Aorta (tissue), 5 donors: ENCODE measurements around the gene OVCA2. TPM values are rescaled to one million over a fixed set of nuclear protein-coding genes. Genes with fewer than 3 reads are reported as not detected.
A peak's percentile ranks its signal among the peaks of the same experiment; 100 is the strongest.

ENCODE experiments used
- ATAC-seq: fragments of 200-7000 bp; cut with Tn5 transposase; one replicate; pipeline ENCODE4 v1.9.1; 2022; ENCODE audit warnings: moderate library complexity; ENCODE audit not compliant: low FRiP score
- DNase-seq, 2 donors: peaks; one replicate each; pipeline ENCODE4 v3.0.0-alpha.2; 2020
- H3K27ac ChIP-seq, 2 donors: one replicate each; pipeline ENCODE4 v1.5.1; 2013; ENCODE audit warnings: low read length in 2 of 2, mild to moderate bottlenecking in 2 of 2, moderate library complexity in 2 of 2, control low read depth in 1 of 2, inconsistent platforms in 1 of 2, low read depth in 1 of 2
- H3K27me3 ChIP-seq, 2 donors: one replicate each; pipeline ENCODE4 v1.6.1; 2013; ENCODE audit warnings: control low read depth in 1 of 2, low read length in 1 of 2, mild to moderate bottlenecking in 1 of 2, moderate library complexity in 1 of 2; ENCODE audit not compliant: insufficient read depth in 2 of 2, control insufficient read depth in 1 of 2
- H3K36me3 ChIP-seq, 2 donors: one replicate each; pipeline ENCODE4 v1.6.1; 2013; ENCODE audit warnings: control low read depth in 1 of 2, low read length in 1 of 2, mild to moderate bottlenecking in 1 of 2; ENCODE audit not compliant: insufficient read depth in 2 of 2, control insufficient read depth in 1 of 2
- H3K4me1 ChIP-seq, 2 donors: one replicate each; pipeline ENCODE4 v1.6.1; 2013; ENCODE audit warnings: low read length in 2 of 2, control low read depth in 1 of 2, mild to moderate bottlenecking in 1 of 2, moderate library complexity in 1 of 2; ENCODE audit not compliant: insufficient read depth in 2 of 2, control insufficient read depth in 1 of 2
- H3K4me3 ChIP-seq, 2 donors: one replicate each; pipeline ENCODE4 v1.5.1; 2013; ENCODE audit warnings: low read length in 2 of 2, control low read depth in 1 of 2, mild to moderate bottlenecking in 1 of 2
- H3K9me3 ChIP-seq: one replicate; pipeline ENCODE4 v1.6.1; 2013; ENCODE audit warnings: mild to moderate bottlenecking, low read length; ENCODE audit not compliant: control insufficient read depth
- WGBS, 2 donors: extraction: QIAGEN DNeasy Blood & Tissue Kit; methylation state at CpG; one replicate each; pipeline ENCODE4 v1.1.7; 2013; 5-methylcytosine and 5-hydroxymethylcytosine counted together
- intact Hi-C, 2 donors: fragments of 100-400 bp; cut with DNase I; formaldehyde crosslinking; loops; one replicate each; pipeline versions ENCODE4 v1.14.2 to v1.15.0; 2022
- polyA plus RNA-seq, 2 donors: library from polyadenylated mRNA; stranded (reverse); fragments of 200-250 nt; gene quantifications; one replicate each; pipeline ENCODE4 v1.2.3, GENCODE V29; 2013
- total RNA-seq, 2 donors: library from RNA; stranded (reverse); fragmentation: NEBNext Ultra II Directional; extraction: Animal tissue kit (Norgen Biotek cat#: 25700); gene quantifications; one replicate each; pipeline ENCODE4 v1.2.1, GENCODE V29; 2021
- donor health status: healthy with polysubstance abuse.
- donor health status: Bipolar disorder and iron deficiency.
- donor health status: DM: no; HTN: no; CAD: no.
- donor health status: DM: no; HTN: no; CAD: no.
- donor health status: DM: yes; HTN: yes; CAD: no.

The OVCA2 gene
- total and polyA plus RNA-seq, 4 donors = 14.2 to 54.0 (median 20.0) TPM

DNA sequence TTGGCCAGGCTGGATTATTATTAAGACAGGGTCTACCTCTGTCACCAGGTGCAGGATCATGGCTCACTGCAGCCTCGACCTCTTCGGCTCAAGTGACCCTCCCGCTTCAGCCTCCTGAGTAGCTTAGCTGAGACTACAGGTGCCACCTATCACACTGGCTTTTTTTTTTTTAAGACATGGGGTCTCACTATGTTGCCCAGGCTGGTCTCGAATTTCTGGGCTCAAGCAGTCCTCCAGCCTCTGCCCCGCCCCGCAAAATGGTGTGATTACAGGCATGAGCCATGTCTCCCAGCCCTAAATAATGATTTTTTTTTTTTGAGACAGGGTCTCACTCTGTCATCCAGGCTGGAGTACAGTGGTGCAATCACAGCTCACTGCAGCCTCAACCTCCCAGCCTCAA is 5.8 kb downstream of the OVCA2 start:
- ATAC-seq (no peak), DNase-seq (no peak)
- intact Hi-C loops = loop anchor here in 1 of 2 donors (10.0 kb wide), 1 partner anchor 323 kb away; the partner anchor contains the start of gene WDR81
- Histone ChIP-seq H3K36me3 (no peaks in the 10 kb centered on the region), H3K9me3 (no peaks in the 10 kb centered on the region), H3K27me3 (no peaks in the 10 kb centered on the region), H3K4me3 (no peak overlapping the region), H3K4me1 (no peaks in the 10 kb centered on the region), H3K27ac (no peak overlapping the region)
- WGBS, 2 donors = 94 to 95% methylated on average over 6 of the region's 6 CpGs

DNA sequence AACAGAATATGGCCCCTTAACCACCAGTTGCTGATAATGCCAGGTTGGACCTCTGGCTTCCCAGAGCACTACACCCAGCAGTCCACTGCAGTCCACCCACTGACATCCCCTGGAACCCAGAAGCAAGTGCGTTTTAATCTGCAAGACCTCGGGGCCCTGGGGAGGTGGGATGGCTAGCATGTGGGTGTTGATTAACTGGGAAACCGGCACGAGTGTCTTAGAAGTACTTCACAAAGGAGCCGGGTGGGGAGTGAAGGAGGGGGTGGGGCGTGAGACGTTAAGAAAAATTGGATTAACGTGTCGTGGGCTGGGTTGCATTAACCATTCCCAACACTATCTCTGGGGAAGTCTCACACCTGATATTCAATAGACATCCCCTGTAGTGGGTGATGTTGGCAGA is 7.0 kb downstream of the OVCA2 start:
- H3K27ac ChIP-seq = no peak overlapping the region
- WGBS, 2 donors = 18% methylated on average over 9 of the region's 9 CpGs
- DNase-seq = no peak
- ATAC-seq = no peak
- no peaks in the 10 kb centered on the region for H3K9me3 ChIP-seq
- H3K4me3 ChIP-seq = no peak overlapping the region
- intact Hi-C loops = loop anchor here in 1 of 2 donors (10.0 kb wide), 1 partner anchor 324 kb away; the partner anchor contains the start of gene WDR81
- no peaks in the 10 kb centered on the region for H3K4me1 ChIP-seq
- H3K36me3 ChIP-seq = no peaks in the 10 kb centered on the region
- no peaks in the 10 kb centered on the region for H3K27me3 ChIP-seq

DNA sequence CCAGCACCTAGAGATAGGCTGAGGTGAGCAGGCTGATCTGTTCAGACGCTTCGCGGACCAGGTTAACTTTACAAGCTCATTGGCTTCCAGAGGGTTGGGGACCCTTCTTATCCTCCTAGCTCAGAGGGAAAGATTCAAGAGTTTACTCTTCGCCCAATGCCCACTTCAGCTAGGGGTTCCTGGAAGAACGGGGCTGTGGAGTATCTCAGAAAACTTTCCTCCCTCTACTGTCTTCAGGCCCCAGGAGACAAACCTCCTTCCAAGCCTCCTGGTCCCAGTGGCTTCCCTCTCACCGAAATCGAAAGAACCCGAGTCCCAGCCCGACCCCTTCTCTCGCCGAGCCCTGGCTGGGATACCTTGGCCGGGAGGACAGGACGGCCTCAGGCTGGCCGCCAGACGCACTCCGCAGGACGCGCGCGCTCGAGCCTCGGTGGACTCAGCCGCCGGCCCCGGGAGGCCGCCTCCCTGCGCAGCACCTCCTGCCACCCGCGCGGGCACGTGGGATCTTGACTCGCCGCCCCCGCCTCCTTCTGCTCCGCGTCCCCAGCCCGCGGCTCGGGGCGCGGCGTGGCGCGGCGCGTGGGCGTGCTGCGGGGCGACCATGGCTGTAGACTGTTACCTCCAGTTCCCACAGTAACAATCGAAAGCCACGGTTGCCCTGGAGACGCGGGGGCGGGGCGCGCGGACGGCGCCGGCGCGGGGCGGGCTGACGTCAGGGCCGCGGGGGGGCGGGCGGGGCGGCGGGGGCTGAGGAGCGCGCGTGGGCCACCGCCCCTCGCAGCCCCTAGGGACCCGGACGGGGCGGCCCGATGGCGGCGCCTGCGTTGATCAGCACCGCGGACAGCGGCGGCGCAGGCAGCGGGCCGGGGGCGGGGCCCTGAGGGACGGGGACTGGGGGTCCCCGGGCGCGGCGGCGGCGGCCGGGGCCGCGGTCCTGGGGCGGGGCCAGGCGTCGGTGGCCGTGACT is 7.8 kb downstream of the OVCA2 start:
- H3K4me1 ChIP-seq = no peaks in the 10 kb centered on the region
- intact Hi-C loops = loop anchor here in 1 of 2 donors (10.0 kb wide), 1 partner anchor 325 kb away; the partner anchor contains the start of gene WDR81
- 2 to 3% methylated on average over 55 to 104 of the region's 104 CpGs for WGBS, 2 donors
- H3K4me3 ChIP-seq = peak overlapping the region; percentile 34 to 39
- ATAC-seq = peak; percentile 78
- no peaks in the 10 kb centered on the region for H3K36me3 ChIP-seq
- no peaks in the 10 kb centered on the region for H3K9me3 ChIP-seq
- H3K27me3 ChIP-seq = no peaks in the 10 kb centered on the region
- DNase-seq = peak; percentile 91 to 97
- no peak overlapping the region for H3K27ac ChIP-seq

DNA sequence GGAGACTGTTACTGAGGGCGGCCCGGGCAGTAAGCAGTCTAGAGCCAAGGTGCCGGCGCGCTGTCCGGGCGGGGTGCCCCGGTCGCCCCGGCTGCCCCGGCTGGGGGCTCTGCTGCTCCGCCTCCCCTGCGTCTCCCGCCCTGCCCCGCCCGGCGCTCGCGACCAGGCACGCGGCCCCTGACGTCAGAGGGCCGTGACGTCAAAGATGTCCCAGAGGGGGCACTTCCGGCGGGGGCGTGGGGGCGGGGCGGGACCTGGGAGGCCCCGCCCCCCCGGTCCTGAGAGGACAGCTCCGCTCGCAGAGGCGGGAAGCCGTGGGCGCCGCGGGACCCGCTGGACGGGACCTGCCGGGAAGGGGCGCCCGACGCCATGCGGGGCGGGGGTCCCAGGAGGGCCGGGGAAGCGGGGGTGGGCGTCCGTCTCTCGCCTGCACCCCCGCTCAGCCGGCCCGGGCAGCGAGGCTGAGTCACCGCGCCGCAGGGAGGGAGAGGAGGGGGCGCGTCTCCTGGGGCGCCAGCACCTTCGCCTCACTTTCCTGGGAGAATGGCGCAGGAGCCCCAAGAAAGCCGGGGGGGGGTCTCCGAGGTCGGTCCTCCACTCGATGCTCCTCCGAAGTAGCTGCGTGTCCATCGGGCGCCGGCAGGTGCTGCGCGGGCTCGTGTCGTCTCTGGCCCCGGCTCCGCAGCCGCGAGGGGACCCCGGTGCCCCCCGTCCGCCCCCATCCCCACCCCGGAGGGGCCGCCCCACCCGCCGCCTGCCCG is 8.7 kb downstream of the OVCA2 start:
- no peaks in the 10 kb centered on the region for H3K4me1 ChIP-seq
- intact Hi-C loops = no loop called here
- 1% methylated on average over 29 to 88 of the region's 88 CpGs for WGBS, 2 donors
- no peaks in the 10 kb centered on the region for H3K9me3 ChIP-seq
- DNase-seq = peak; percentile 74 to 91
- ATAC-seq = peak; percentile 37
- no peak overlapping the region for H3K27ac ChIP-seq
- peak overlapping the region; percentile 31 to 37 for H3K4me3 ChIP-seq
- H3K27me3 ChIP-seq = no peaks in the 10 kb centered on the region
- no peaks in the 10 kb centered on the region for H3K36me3 ChIP-seq

DNA sequence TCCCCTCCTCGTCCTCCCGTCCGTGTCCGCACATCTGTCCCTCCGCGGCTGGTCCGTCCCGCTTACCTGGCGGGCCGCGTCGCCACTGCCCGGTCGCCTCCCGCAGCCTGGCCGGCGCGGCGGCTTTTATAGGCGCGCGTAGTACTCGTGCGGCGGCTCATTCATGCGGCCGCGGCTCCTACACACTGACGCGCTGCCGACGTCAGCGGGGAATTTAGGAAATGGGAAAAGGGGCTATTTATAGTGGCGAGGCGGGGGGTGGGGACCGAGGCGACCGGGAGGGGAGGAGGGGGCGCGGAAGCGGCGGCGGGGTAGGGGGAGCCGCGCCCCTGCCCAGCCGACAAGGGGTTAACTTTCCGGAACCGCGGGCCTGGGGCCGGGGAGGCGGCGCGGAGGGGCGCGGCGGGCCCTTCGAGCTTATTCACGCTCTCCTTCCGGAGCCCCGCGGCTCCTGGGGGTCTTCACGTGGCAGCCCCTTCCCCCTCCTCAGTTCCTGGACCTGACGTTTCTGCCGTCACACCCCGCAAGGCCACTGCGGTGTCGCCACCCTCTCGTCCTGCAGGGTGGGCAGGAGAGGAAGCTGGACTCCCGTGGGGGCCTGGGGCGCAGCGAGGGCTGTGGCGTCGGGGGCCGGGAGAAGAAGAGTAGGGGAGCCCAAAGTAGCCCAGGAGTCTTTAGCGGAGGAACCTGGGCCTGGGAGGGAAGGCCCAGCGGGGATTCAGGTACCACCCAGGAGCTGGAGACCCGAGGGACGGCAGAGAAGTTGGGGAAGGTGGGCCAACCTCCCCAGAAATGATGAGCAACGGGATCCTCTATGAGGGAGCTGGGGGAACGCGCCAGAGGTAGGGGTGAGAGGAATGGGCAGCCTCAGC is 9.5 kb downstream of the OVCA2 start:
- Histone ChIP-seq H3K36me3 (no peaks in the 10 kb centered on the region), H3K27me3 (no peaks in the 10 kb centered on the region), H3K9me3 (no peaks in the 10 kb centered on the region), H3K4me1 (no peaks in the 10 kb centered on the region), H3K4me3 (peak overlapping the region in 1 of 2 donors; percentile 21), H3K27ac (no peak overlapping the region)
- WGBS, 2 donors = 5 to 7% methylated on average over 60 to 81 of the region's 81 CpGs
- intact Hi-C loops = no loop called here
- peak in 1 of 2 donors; percentile 58 for DNase-seq
- ATAC-seq = no peak

DNA sequence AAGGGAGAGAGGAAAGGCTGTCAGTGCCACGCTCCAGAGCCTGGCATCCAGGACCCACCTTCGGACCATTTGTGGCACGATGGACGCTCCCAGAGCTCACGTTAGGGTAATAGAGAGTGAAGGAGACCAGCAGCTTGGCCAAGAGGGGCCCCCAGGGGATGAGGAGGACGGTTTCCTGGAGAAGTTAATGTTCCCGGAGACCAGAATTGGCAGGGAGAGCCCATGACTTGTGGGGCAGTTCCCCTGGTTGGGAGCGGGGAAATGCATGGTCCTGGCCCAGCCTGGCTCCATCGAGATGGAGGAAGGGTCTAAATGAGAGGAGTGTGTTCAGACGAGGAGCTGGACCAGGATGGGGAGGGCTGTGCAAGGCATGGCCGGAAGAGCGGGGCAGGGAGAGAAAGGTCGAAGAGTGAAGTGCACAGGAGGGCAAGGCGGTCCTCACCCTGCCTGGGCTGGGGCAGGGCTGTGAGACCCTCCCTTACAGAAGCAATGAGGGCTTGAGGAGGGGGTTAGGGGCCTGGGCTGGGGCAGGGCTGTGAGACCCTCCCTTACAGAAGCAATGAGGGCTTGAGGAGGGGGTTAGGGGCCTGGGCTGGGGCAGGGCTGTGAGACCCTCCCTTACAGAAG is 10.2 kb downstream of the OVCA2 start:
- Histone ChIP-seq H3K4me1 (no peaks in the 10 kb centered on the region), H3K9me3 (no peaks in the 10 kb centered on the region), H3K36me3 (no peaks in the 10 kb centered on the region), H3K27ac (no peak overlapping the region), H3K4me3 (no peak overlapping the region), H3K27me3 (no peaks in the 10 kb centered on the region)
- no peak for DNase-seq
- ATAC-seq = no peak
- intact Hi-C loops = no loop called here
- WGBS, 2 donors = 45% methylated on average over 14 of the region's 14 CpGs

DNA sequence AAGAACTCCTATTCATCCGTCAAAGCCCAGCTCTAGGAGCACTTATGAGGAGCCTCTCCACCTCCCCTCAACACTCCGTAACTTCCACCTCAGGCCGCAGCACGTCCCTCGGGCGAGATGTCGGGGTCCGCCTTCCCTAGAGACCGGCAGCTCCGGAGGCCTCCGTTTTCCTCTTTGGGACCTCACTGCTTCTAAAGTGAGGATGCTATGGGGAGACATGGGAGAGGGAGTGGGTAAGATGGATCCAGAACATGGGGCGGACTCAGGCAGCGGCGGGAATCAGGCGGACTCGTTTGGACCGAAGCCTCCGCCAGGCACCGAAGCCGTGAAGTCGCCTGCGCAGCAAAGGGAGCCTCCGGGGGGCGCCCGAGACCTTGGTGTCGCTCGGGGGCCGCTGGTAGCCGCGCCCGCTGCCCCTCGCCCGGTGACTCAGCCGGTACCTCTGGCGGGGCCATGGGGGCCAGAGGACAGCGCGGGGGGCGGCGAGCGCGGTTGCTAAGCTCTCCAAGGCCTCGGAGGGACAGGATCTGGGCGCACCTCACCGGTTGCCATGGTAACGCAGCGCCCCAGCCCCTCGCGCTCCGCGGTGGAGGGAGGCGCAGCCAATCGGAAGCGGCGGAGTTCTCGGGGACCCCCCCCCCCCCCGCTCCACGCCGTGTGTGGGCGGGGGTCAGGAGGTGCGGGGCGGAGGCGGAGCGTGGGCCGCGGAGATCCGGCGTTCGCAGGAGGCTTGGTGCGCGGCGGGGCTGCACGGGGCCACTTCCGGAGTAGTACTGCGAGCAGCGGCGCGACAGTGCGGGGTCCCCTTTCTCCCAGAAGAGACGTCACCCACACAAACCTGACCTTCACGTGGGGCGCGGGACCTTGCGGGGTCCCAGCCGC is 11.8 kb downstream of the OVCA2 start:
- ATAC-seq = peak; percentile 60
- peak; percentile 88 to 93 for DNase-seq
- Histone ChIP-seq H3K9me3 (no peaks in the 10 kb centered on the region), H3K36me3 (no peaks in the 10 kb centered on the region), H3K27me3 (no peaks in the 10 kb centered on the region), H3K4me1 (no peaks in the 10 kb centered on the region), H3K4me3 (no peak overlapping the region), H3K27ac (no peak overlapping the region)
- 10 to 12% methylated on average over 60 to 84 of the region's 84 CpGs for WGBS, 2 donors
- intact Hi-C loops = loop anchor here (2.0 kb wide), 2 partner anchors 191 to 227 kb away; no protein-coding TSS in a partner anchor
